SK-N-SH (cell line): ENCODE results near the gene SSTR3.

Experiments used
- EP300 ChIP-seq, 2 experiments: IDR thresholded peaks; 2 replicates each; pipeline versions ENCODE4 v1.4.0 to v1.6.1; 2012; ENCODE audit warnings: borderline replicate concordance in 1 of 2, low read depth in 1 of 2, low read length in 1 of 2
- EZH2phosphoT487 ChIP-seq: fragments of 200-600 bp; sonication (generic); IDR thresholded peaks from 2 replicates; pipeline ENCODE4 v1.6.1; 2017; ENCODE audit warnings: low read depth, mixed run types, mild to moderate bottlenecking, antibody characterized with exemption, moderate library complexity, borderline replicate concordance
- FOSL2 ChIP-seq: IDR thresholded peaks from 2 replicates; pipeline ENCODE4 v1.4.0; 2012; ENCODE audit warnings: low read depth, mild to moderate bottlenecking, moderate library complexity, borderline replicate concordance
- GABPA ChIP-seq: IDR thresholded peaks from 2 replicates; pipeline ENCODE4 v1.4.0; 2012; ENCODE audit warnings: low read depth, mild to moderate bottlenecking
- JUND ChIP-seq: IDR thresholded peaks from 2 replicates; pipeline ENCODE4 v1.4.0; 2012
- NFIC ChIP-seq: IDR thresholded peaks from 2 replicates; pipeline ENCODE4 v1.4.0; 2012; ENCODE audit warnings: borderline replicate concordance
- POLR2AphosphoS5 ChIP-seq: IDR thresholded peaks from 2 replicates; pipeline ENCODE4 v1.6.1; 2012; ENCODE audit warnings: low read depth, low read length
- TAF1 ChIP-seq: IDR thresholded peaks from 2 replicates; pipeline ENCODE4 v1.6.1; 2012; ENCODE audit warnings: low read depth, mild to moderate bottlenecking, low read length, moderate library complexity, borderline replicate concordance
- TCF12 ChIP-seq: IDR thresholded peaks from 2 replicates; pipeline ENCODE4 v1.4.0; 2012
- TEAD4 ChIP-seq: IDR thresholded peaks from 2 replicates; pipeline ENCODE4 v1.4.0; 2012; ENCODE audit warnings: mild to moderate bottlenecking, borderline replicate concordance; ENCODE audit not compliant: insufficient read depth
- YY1 ChIP-seq: IDR thresholded peaks from 2 replicates; pipeline ENCODE4 v1.4.0; 2012; ENCODE audit warnings: low read depth, mild to moderate bottlenecking
- TF ChIP-seq, protein P1 (sequence below): fragments of 200-600 bp; sonication (generic); IDR thresholded peaks from 2 replicates; pipeline ENCODE4 v1.6.1; 2017; ENCODE audit warnings: antibody characterized with exemption, mild to moderate bottlenecking, moderate library complexity
- TF ChIP-seq, protein P2 (sequence below): IDR thresholded peaks from 2 replicates; pipeline ENCODE4 v1.6.1; 2012; ENCODE audit warnings: mild to moderate bottlenecking, low read depth, low read length, moderate library complexity
- TF ChIP-seq, protein P3 (sequence below): IDR thresholded peaks from 2 replicates; pipeline ENCODE4 v1.4.0; 2012; ENCODE audit warnings: low read depth, borderline replicate concordance

DNA sequence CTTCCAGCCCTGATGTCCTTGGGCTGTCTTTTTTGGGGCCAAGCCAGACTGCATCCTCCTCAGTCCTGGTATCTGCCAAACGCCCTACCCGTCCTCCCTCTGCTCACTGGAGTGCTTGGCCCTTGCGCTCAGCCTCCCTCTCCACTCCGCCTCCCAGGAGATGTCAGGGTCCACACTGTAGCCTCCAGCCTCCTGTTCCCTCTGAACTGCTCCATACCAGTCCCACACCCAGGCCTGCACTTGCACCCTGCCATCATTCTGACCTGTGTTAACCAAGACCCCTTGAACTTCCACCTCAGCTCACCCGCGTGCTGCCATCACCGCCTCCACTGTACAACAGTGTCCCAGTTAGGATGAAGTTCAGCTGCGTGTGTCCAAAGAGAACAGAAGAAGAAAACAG is 56.3 kb downstream of the SSTR3 start:
- TF ChIP-seq, protein P1, sequence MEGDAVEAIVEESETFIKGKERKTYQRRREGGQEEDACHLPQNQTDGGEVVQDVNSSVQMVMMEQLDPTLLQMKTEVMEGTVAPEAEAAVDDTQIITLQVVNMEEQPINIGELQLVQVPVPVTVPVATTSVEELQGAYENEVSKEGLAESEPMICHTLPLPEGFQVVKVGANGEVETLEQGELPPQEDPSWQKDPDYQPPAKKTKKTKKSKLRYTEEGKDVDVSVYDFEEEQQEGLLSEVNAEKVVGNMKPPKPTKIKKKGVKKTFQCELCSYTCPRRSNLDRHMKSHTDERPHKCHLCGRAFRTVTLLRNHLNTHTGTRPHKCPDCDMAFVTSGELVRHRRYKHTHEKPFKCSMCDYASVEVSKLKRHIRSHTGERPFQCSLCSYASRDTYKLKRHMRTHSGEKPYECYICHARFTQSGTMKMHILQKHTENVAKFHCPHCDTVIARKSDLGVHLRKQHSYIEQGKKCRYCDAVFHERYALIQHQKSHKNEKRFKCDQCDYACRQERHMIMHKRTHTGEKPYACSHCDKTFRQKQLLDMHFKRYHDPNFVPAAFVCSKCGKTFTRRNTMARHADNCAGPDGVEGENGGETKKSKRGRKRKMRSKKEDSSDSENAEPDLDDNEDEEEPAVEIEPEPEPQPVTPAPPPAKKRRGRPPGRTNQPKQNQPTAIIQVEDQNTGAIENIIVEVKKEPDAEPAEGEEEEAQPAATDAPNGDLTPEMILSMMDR: no peak
- TF ChIP-seq TCF12 (no peak), JUND (no peak), TAF1 (no peak), EP300 (IDR thresholded peaks at IDR 0.05; ENCODE audit: borderline replicate concordance in 1 of 2, low read depth in 1 of 2, low read length in 1 of 2) (no peak), FOSL2 (no peak), EZH2phosphoT487 (no peak), TEAD4 (no peak), GABPA (no peak), NFIC (no peak), POLR2AphosphoS5 (no peak), YY1 (no peak)
- TF ChIP-seq, protein P2, sequence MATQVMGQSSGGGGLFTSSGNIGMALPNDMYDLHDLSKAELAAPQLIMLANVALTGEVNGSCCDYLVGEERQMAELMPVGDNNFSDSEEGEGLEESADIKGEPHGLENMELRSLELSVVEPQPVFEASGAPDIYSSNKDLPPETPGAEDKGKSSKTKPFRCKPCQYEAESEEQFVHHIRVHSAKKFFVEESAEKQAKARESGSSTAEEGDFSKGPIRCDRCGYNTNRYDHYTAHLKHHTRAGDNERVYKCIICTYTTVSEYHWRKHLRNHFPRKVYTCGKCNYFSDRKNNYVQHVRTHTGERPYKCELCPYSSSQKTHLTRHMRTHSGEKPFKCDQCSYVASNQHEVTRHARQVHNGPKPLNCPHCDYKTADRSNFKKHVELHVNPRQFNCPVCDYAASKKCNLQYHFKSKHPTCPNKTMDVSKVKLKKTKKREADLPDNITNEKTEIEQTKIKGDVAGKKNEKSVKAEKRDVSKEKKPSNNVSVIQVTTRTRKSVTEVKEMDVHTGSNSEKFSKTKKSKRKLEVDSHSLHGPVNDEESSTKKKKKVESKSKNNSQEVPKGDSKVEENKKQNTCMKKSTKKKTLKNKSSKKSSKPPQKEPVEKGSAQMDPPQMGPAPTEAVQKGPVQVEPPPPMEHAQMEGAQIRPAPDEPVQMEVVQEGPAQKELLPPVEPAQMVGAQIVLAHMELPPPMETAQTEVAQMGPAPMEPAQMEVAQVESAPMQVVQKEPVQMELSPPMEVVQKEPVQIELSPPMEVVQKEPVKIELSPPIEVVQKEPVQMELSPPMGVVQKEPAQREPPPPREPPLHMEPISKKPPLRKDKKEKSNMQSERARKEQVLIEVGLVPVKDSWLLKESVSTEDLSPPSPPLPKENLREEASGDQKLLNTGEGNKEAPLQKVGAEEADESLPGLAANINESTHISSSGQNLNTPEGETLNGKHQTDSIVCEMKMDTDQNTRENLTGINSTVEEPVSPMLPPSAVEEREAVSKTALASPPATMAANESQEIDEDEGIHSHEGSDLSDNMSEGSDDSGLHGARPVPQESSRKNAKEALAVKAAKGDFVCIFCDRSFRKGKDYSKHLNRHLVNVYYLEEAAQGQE: no peak
- TF ChIP-seq, protein P3, sequence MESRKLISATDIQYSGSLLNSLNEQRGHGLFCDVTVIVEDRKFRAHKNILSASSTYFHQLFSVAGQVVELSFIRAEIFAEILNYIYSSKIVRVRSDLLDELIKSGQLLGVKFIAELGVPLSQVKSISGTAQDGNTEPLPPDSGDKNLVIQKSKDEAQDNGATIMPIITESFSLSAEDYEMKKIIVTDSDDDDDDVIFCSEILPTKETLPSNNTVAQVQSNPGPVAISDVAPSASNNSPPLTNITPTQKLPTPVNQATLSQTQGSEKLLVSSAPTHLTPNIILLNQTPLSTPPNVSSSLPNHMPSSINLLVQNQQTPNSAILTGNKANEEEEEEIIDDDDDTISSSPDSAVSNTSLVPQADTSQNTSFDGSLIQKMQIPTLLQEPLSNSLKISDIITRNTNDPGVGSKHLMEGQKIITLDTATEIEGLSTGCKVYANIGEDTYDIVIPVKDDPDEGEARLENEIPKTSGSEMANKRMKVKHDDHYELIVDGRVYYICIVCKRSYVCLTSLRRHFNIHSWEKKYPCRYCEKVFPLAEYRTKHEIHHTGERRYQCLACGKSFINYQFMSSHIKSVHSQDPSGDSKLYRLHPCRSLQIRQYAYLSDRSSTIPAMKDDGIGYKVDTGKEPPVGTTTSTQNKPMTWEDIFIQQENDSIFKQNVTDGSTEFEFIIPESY: no peak
